Endothelial cell of umbilical vein (primary cell): ENCODE results near the gene VRTN. TPM values are rescaled to one million over a fixed set of nuclear protein-coding genes. Genes with fewer than 3 reads are reported as not detected.

ENCODE experiments used
- Bru-seq: library from RNA; stranded (reverse); fragments of 400-500 nt; gene quantifications from one replicate; lab custom pipeline; 2021; lab: Mats Ljungman, UMichigan
- BruChase-seq, 2 experiments: library from RNA; stranded (reverse); fragments of 400-500 nt; gene quantifications; one replicate each; lab custom pipeline; 2021; lab: Mats Ljungman, UMichigan
- BruUV-seq: library from RNA; stranded (reverse); fragments of 400-500 nt; replicated peaks from 2 replicates; lab custom pipeline; 2021; lab: Mats Ljungman, UMichigan
- CTCF ChIA-PET: fragments of 300-600, 350-600 bp; sonication (Branson Sonifier 250); formaldehyde crosslinking; loops from one replicate; lab custom pipeline; 2021; ENCODE audit warnings: antibody characterized with exemption, inconsistent platforms; lab: Charles Lee
- POLR2A ChIA-PET: fragments of 300-600, 350-600 bp; sonication (Branson Sonifier 250); formaldehyde crosslinking; loops from one replicate; lab custom pipeline; 2021; ENCODE audit warnings: antibody characterized with exemption, inconsistent platforms; lab: Charles Lee
- DNase-seq: peaks from one replicate; pipeline ENCODE4 v3.0.0-alpha.2; 2011; ENCODE audit warnings: low read depth, low spot score
- FAIRE-seq: peaks from 2 replicates; lab custom pipeline; 2011; peaks lifted over from hg19 to GRCh38; lab: Jason Lieb, UNC
- H2AFZ ChIP-seq: 2 replicates; pipeline ENCODE4 v1.6.0; 2012; ENCODE audit warnings: low read depth, low read length, control low read depth, inconsistent platforms
- H3K27ac ChIP-seq: 2 replicates; pipeline ENCODE4 v1.5.1; 2011; ENCODE audit warnings: low read depth, mild to moderate bottlenecking, control low read depth, low read length, moderate library complexity; ENCODE audit not compliant: insufficient read depth
- H3K27me3 ChIP-seq, 2 experiments: 2 replicates each; pipeline versions ENCODE4 v1.6.0 to v1.6.1; 2011; ENCODE audit warnings: low read length in 2 of 2, mixed read lengths in 1 of 2; ENCODE audit not compliant: control insufficient read depth in 2 of 2, insufficient read depth in 2 of 2
- H3K36me3 ChIP-seq, 2 experiments: 2 replicates in 1 of 2; 3 replicates in 1 of 2; pipeline ENCODE4 v1.5.1; 2011; ENCODE audit warnings: low read length in 2 of 2, mild to moderate bottlenecking in 1 of 2, moderate library complexity in 1 of 2; ENCODE audit not compliant: control insufficient read depth in 2 of 2, insufficient read depth in 2 of 2; ENCODE audit errors: extremely low read depth in 1 of 2
- H3K4me1 ChIP-seq: 3 replicates; pipeline ENCODE4 v1.5.1; 2011; ENCODE audit warnings: mild to moderate bottlenecking, low read length; ENCODE audit not compliant: control insufficient read depth, insufficient read depth; ENCODE audit errors: extremely low read depth
- H3K4me2 ChIP-seq: 2 replicates; pipeline ENCODE4 v1.6.1; 2011; ENCODE audit warnings: low read length, control low read depth, mixed read lengths; ENCODE audit not compliant: insufficient read depth
- H3K4me3 ChIP-seq, 3 experiments: fragments of 200-600 bp in 1 of 3; sonication (generic), shearing (Covaris generic) in 1 of 3; replicated peaks in 1 of 3; 2 replicates each; pipeline ENCODE4 v1.5.1; 2011 to 2016; ENCODE audit warnings: control low read depth in 3 of 3, low read length in 3 of 3, mild to moderate bottlenecking in 2 of 3, inconsistent platforms in 1 of 3, low read depth in 1 of 3, moderate library complexity in 1 of 3; ENCODE audit not compliant: insufficient read depth in 1 of 3
- H3K79me2 ChIP-seq: 2 replicates; pipeline ENCODE4 v1.6.0; 2012; ENCODE audit warnings: low read length, inconsistent platforms; ENCODE audit not compliant: control insufficient read depth, insufficient read depth
- H3K9ac ChIP-seq: replicated peaks from 2 replicates; pipeline ENCODE3; 2011; ENCODE audit warnings: low read length, control low read depth; ENCODE audit not compliant: insufficient read depth; ENCODE audit errors: extremely low read depth
- H3K9me1 ChIP-seq: replicated peaks from 3 replicates; pipeline ENCODE4 v1.6.0; 2011; ENCODE audit warnings: mild to moderate bottlenecking, low read length; ENCODE audit not compliant: control insufficient read depth, insufficient read depth; ENCODE audit errors: extremely low read depth
- H3K9me3 ChIP-seq: replicated peaks from 2 replicates; pipeline ENCODE4 v1.5.1; 2012; ENCODE audit warnings: low read length, inconsistent platforms; ENCODE audit not compliant: control insufficient read depth, insufficient read depth
- H4K20me1 ChIP-seq: replicated peaks from 2 replicates; pipeline ENCODE3; 2011; ENCODE audit warnings: mild to moderate bottlenecking, low read length; ENCODE audit not compliant: control insufficient read depth, insufficient read depth; ENCODE audit errors: extremely low read depth
- EZH2 ChIP-seq: IDR thresholded peaks from 2 replicates; pipeline ENCODE4 v1.6.1; 2012; ENCODE audit warnings: borderline replicate concordance, low read depth, mild to moderate bottlenecking, moderate library complexity, low read length, inconsistent platforms; ENCODE audit not compliant: severe bottlenecking
- FOS ChIP-seq: IDR thresholded peaks from 2 replicates; pipeline ENCODE4 v1.6.1; 2011; ENCODE audit warnings: mild to moderate bottlenecking, low read length, moderate library complexity, borderline replicate concordance; ENCODE audit not compliant: insufficient read depth
- GATA2 ChIP-seq: IDR thresholded peaks from 2 replicates; pipeline ENCODE4 v1.7.0; 2011; ENCODE audit warnings: low read depth, mild to moderate bottlenecking, moderate library complexity, mixed read lengths, low read length; ENCODE audit not compliant: insufficient read length, insufficient read depth
- JUN ChIP-seq: IDR thresholded peaks from 2 replicates; pipeline ENCODE4 v1.6.1; 2011; ENCODE audit warnings: borderline replicate concordance, low read depth; ENCODE audit not compliant: insufficient read length, insufficient read depth
- MYC ChIP-seq: IDR thresholded peaks from one replicate; pipeline ENCODE4 v1.6.1; 2011; ENCODE audit warnings: mild to moderate bottlenecking, low read depth, low read length
- POLR2A ChIP-seq: IDR thresholded peaks from 2 replicates; pipeline ENCODE4 v1.6.1; 2012; ENCODE audit warnings: low read depth, mild to moderate bottlenecking, control low read depth, low read length
- POLR2AphosphoS5 ChIP-seq: IDR thresholded peaks from 2 replicates; pipeline ENCODE4 v1.6.1; 2012; ENCODE audit warnings: low read depth, mild to moderate bottlenecking, control low read depth, low read length, moderate library complexity; ENCODE audit not compliant: insufficient read depth
- dilution Hi-C: fragments of 300-500 bp; cut with MboI; formaldehyde crosslinking; loops from one replicate; pipeline ENCODE4 v1.15.0; 2019; ENCODE audit warnings: low sequenced_read_pairs; ENCODE audit not compliant: extremely low pct_ligation_motif_present
- intact Hi-C: fragments of 100-400 bp; cut with micrococcal nuclease; formaldehyde crosslinking; loops from one replicate; pipeline ENCODE4 v1.10.0; 2022
- long read RNA-seq: library from polyadenylated mRNA; stranded (forward); transcript quantifications from one replicate; pipeline ENCODE4 v2.0.0, GENCODE V29; 2021
- polyA minus RNA-seq, 3 experiments: library from RNA; depleted of rRNA, polyadenylated mRNA; stranded (reverse); fragments of >200 nt; gene quantifications; 1 replicate in 1 of 3; 2 replicates in 2 of 3; pipeline ENCODE4 v1.2.3, GENCODE V29; 2011
- polyA plus RNA-seq, 4 experiments: library from polyadenylated mRNA; depleted of rRNA in 3 of 4; stranded (reverse) in 3 of 4; unstranded in 1 of 4; fragments of >200 nt; gene quantifications; 2 replicates each; pipeline versions ENCODE4 v1.2.1 to v1.2.3, GENCODE V29; 2011 to 2012; ENCODE audit warnings: missing spikeins in 1 of 4
- total RNA-seq: library from RNA; stranded (reverse); gene quantifications from 2 replicates; pipeline ENCODE4 v1.2.3, GENCODE V29; 2021
- TF ChIP-seq, protein P1 (sequence below): IDR thresholded peaks from 2 replicates; pipeline ENCODE4 v1.6.1; 2011; ENCODE audit not compliant: insufficient read depth, insufficient read length
- TF ChIP-seq, protein P2 (sequence below), 2 donors: IDR thresholded peaks; 1 replicate in 1 of 2; 2 replicates in 1 of 2; pipeline ENCODE4 v1.5.1; 2011; ENCODE audit warnings: low read length in 2 of 2, mild to moderate bottlenecking in 2 of 2, moderate library complexity in 2 of 2, control low read depth in 1 of 2, inconsistent platforms in 1 of 2, low read depth in 1 of 2; ENCODE audit not compliant: insufficient read depth in 1 of 2; ENCODE audit errors: extremely low read depth in 1 of 2

VRTN gene, protein sequence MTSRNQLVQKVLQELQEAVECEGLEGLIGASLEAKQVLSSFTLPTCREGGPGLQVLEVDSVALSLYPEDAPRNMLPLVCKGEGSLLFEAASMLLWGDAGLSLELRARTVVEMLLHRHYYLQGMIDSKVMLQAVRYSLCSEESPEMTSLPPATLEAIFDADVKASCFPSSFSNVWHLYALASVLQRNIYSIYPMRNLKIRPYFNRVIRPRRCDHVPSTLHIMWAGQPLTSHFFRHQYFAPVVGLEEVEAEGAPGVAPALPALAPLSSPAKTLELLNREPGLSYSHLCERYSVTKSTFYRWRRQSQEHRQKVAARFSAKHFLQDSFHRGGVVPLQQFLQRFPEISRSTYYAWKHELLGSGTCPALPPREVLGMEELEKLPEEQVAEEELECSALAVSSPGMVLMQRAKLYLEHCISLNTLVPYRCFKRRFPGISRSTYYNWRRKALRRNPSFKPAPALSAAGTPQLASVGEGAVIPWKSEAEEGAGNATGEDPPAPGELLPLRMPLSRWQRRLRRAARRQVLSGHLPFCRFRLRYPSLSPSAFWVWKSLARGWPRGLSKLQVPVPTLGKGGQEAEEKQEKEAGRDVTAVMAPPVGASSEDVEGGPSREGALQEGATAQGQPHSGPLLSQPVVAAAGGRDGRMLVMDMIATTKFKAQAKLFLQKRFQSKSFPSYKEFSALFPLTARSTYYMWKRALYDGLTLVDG
- total RNA-seq (not detected in 2 replicates), polyA plus RNA-seq (0.02 and 0.03 TPM in 2 replicates), polyA minus RNA-seq (not detected in 2 replicates), Bru-seq, nascent RNA (not detected), BruChase-seq, experiment 1, labeled RNA remaining after a 6-hour chase (not detected), BruChase-seq, experiment 2, labeled RNA remaining after a 2-hour chase (not detected)
- polyA plus RNA-seq (2011; cell fraction: cytosol; rRNA removed), result not detected in 2 replicates
- polyA plus RNA-seq (2011; cell fraction: nucleus; rRNA removed), result not detected in 2 replicates
- not detected in 2 replicates for polyA plus RNA-seq (2012)
- polyA minus RNA-seq (2011; cell fraction: cytosol; rRNA and poly(A)+ RNA removed), result not detected
- not detected in 2 replicates for polyA minus RNA-seq (2011; cell fraction: nucleus; rRNA and poly(A)+ RNA removed)
- long read RNA-seq, result 0 reads

DNA sequence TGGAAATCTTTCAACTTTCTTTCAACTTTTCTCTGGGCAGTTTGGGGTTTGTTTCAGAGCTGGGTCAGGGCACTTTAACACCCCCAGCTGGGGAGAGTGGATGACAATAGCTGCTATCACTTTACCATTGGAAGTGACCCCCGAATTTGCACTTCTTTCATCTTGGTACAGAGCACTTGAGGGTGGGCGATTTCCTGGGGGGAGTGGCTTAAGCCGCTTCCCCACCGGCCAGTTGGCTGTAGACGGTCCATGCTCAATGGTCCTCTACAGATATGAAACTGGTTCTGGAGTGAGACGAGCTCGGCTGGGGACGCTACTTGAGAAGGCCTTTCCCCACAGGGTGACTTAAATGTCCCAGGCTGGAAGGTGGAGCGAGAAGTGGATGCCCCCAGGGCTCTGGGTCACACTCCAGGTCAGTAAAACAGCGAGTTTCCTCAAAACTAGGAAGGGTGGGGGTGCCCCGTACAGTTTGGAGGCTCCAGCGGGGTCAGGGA, at the start of gene VRTN:
Gene VRTN, plus strand, starts transcription at position 231 of the 494 bp plus-strand sequence. CDS start 8,313 bp downstream, outside the sequence.
- H3K9ac ChIP-seq, result no peak within 1 kb of the TSS
- FAIRE-seq, result no peak
- H3K9me1 ChIP-seq, result no peaks in the 10 kb centered on the region
- no peak for TF ChIP-seq MYC
- no peak for TF ChIP-seq JUN
- no peak for TF ChIP-seq POLR2AphosphoS5
- TF ChIP-seq, protein P1, sequence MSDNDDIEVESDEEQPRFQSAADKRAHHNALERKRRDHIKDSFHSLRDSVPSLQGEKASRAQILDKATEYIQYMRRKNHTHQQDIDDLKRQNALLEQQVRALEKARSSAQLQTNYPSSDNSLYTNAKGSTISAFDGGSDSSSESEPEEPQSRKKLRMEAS, result no peak
- TF ChIP-seq EZH2, result no peak
- TF ChIP-seq, protein P2, sequence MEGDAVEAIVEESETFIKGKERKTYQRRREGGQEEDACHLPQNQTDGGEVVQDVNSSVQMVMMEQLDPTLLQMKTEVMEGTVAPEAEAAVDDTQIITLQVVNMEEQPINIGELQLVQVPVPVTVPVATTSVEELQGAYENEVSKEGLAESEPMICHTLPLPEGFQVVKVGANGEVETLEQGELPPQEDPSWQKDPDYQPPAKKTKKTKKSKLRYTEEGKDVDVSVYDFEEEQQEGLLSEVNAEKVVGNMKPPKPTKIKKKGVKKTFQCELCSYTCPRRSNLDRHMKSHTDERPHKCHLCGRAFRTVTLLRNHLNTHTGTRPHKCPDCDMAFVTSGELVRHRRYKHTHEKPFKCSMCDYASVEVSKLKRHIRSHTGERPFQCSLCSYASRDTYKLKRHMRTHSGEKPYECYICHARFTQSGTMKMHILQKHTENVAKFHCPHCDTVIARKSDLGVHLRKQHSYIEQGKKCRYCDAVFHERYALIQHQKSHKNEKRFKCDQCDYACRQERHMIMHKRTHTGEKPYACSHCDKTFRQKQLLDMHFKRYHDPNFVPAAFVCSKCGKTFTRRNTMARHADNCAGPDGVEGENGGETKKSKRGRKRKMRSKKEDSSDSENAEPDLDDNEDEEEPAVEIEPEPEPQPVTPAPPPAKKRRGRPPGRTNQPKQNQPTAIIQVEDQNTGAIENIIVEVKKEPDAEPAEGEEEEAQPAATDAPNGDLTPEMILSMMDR (IDR thresholded peaks at IDR 0.05; ENCODE audit: extremely low read depth in 1 of 2, insufficient read depth in 1 of 2, low read depth in 1 of 2, low read length in 2 of 2), result no peak
- TF ChIP-seq GATA2, result no peak
- TF ChIP-seq POLR2A, result no peak
- no peak for TF ChIP-seq FOS
- no peak within 1 kb of the TSS for H3K27ac ChIP-seq
- H3K9me3 ChIP-seq, result no peaks in the 10 kb centered on the region
- H3K36me3 ChIP-seq, result no peaks in the 10 kb centered on the region
- intact Hi-C loops (no loop called here), dilution Hi-C loops (no loop called here)
- H3K4me2 ChIP-seq, result no peak within 1 kb of the TSS
- peaks cover 38 to 40% of the 10 kb centered on the region in 2 experiments for H3K27me3 ChIP-seq
- no peaks in the 10 kb centered on the region for H3K4me1 ChIP-seq
- no peaks in the 10 kb centered on the region for H3K79me2 ChIP-seq
- no peak within 1 kb of the TSS for H2AFZ ChIP-seq
- BruUV-seq, result no TSS peak
- H3K4me3 ChIP-seq, result no peak within 1 kb of the TSS
- CTCF ChIA-PET, result no interaction called here
- POLR2A ChIA-PET, result no interaction called here
- H4K20me1 ChIP-seq, result no peaks in the 10 kb centered on the region
- DNase-seq, result no peak
